Measurements from ENCODE around the gene PATJ.

GRCh38 chr1:61743716-61744580, 1.7 kb downstream of the PATJ start:
- TF ChIP-seq CTCF (IDR thresholded peaks at IDR 0.05; ENCODE audit: borderline replicate concordance, extremely low read depth, low read length, poor library complexity, severe bottlenecking) (no peak), EZH2 (IDR thresholded peaks at IDR 0.05; ENCODE audit: borderline replicate concordance, low read depth, low read length, severe bottlenecking) (no peak)

Data from DND-41 (cell line).